GM12878 (cell line): ENCODE results near the gene GRB10. TPM values are rescaled to one million over a fixed set of nuclear protein-coding genes. Genes with fewer than 3 reads are reported as not detected.

ENCODE experiments used
- ATAC-seq: fragments of 200-7000 bp; cut with Tn5 transposase; 3 replicates; pipeline ENCODE4 v1.9.1; 2020; ENCODE audit warnings: mild to moderate bottlenecking, moderate library complexity
- BruUV-seq: library from RNA; stranded (reverse); fragments of 400-500 nt; replicated peaks from 2 replicates; lab custom pipeline; 2021; lab: Mats Ljungman, UMichigan
- CTCF ChIA-PET: fragments of 300-600 bp; sonication (Branson Sonifier 250); formaldehyde crosslinking; extraction: SDS; loops from one replicate; lab custom pipeline; 2021; ENCODE audit warnings: inconsistent platforms; lab: Yijun Ruan, JAX
- POLR2A ChIA-PET: fragments of 350-600 bp; formaldehyde crosslinking; extraction: SDS; loops from one replicate; lab custom pipeline; 2021; ENCODE audit warnings: inconsistent platforms; lab: Charles Lee
- RAD21 ChIA-PET: fragments of 300-600 bp; sonication (Branson Sonifier 250); formaldehyde crosslinking; loops from one replicate; lab custom pipeline; 2023; ENCODE audit warnings: antibody characterized with exemption; ENCODE audit not compliant: unreplicated experiment; lab: Charles Lee
- SMC1A ChIA-PET: fragments of 300-600 bp; sonication (Branson Sonifier 250); formaldehyde crosslinking; loops from one replicate; lab custom pipeline; 2023; ENCODE audit not compliant: unreplicated experiment, uncharacterized antibody; lab: Charles Lee
- DNase-seq: peaks from one replicate; pipeline ENCODE4 v3.0.0-alpha.2; 2011; ENCODE audit warnings: low read depth, low spot score
- FAIRE-seq: peaks from 3 replicates; lab custom pipeline; 2011; peaks lifted over from hg19 to GRCh38; lab: Jason Lieb, UNC
- H2AFZ ChIP-seq: 2 replicates; pipeline ENCODE4 v1.6.0; 2011; ENCODE audit warnings: low read depth, low read length, control low read depth; ENCODE audit not compliant: control insufficient read depth
- H3K27ac ChIP-seq: 2 replicates; pipeline ENCODE4 v1.5.1; 2011; ENCODE audit warnings: control low read depth; ENCODE audit not compliant: control insufficient read depth, insufficient read depth
- H3K27me3 ChIP-seq, 2 experiments: replicated peaks in 1 of 2; 2 replicates each; pipeline versions ENCODE4 v1.6.0 to v1.6.1; 2011; ENCODE audit warnings: low read length in 1 of 2; ENCODE audit not compliant: control insufficient read depth in 2 of 2, insufficient read depth in 2 of 2
- H3K36me3 ChIP-seq, 2 experiments: 2 replicates each; pipeline ENCODE4 v1.5.1; 2011; ENCODE audit warnings: low read length in 1 of 2; ENCODE audit not compliant: control insufficient read depth in 2 of 2, insufficient read depth in 2 of 2
- H3K4me1 ChIP-seq: 2 replicates; pipeline ENCODE4 v1.6.1; 2011; ENCODE audit warnings: mild to moderate bottlenecking, low read length, moderate library complexity, mixed read lengths; ENCODE audit not compliant: control insufficient read depth, insufficient read depth
- H3K4me2 ChIP-seq: 2 replicates; pipeline ENCODE4 v1.6.0; 2011; ENCODE audit warnings: control low read depth; ENCODE audit not compliant: control insufficient read depth, insufficient read depth
- H3K4me3 ChIP-seq: fragments of 200-600 bp; sonication (generic); 2 replicates; pipeline ENCODE4 v1.5.1; 2016
- H3K79me2 ChIP-seq: 2 replicates; pipeline ENCODE4 v1.6.0; 2011; ENCODE audit warnings: low read length; ENCODE audit not compliant: control insufficient read depth, insufficient read depth
- H3K9ac ChIP-seq: 2 replicates; pipeline ENCODE4 v1.8.0; 2011; ENCODE audit warnings: low read length, control low read depth, mixed read lengths; ENCODE audit not compliant: control insufficient read depth, insufficient read depth
- H3K9me3 ChIP-seq: replicated peaks from 3 replicates; pipeline ENCODE4 v1.5.1; 2011; ENCODE audit warnings: mild to moderate bottlenecking, low read length; ENCODE audit not compliant: control insufficient read depth, insufficient read depth
- H4K20me1 ChIP-seq: 2 replicates; pipeline ENCODE4 v1.6.0; 2011; ENCODE audit not compliant: control insufficient read depth, insufficient read depth
- ASH2L ChIP-seq: fragments of 300-600, 200-600 bp; sonication (generic); IDR thresholded peaks from 2 replicates; pipeline ENCODE4 v1.6.1; 2017; ENCODE audit warnings: low read depth, mild to moderate bottlenecking, borderline replicate concordance
- CREB1 ChIP-seq: IDR thresholded peaks from 2 replicates; pipeline ENCODE4 v1.6.1; 2012; ENCODE audit warnings: low read depth, mild to moderate bottlenecking, inconsistent platforms
- GABPA ChIP-seq: IDR thresholded peaks from 2 replicates; pipeline ENCODE4 v1.6.1; 2014; ENCODE audit warnings: antibody characterized with exemption, low read depth, mild to moderate bottlenecking, inconsistent platforms
- HDGF ChIP-seq: fragments of 450-650 bp; IDR thresholded peaks from 2 replicates; pipeline ENCODE4 v1.6.1; 2016; ENCODE audit warnings: antibody characterized with exemption
- MYC ChIP-seq: IDR thresholded peaks from 2 replicates; pipeline ENCODE4 v1.6.1; 2011; ENCODE audit warnings: mild to moderate bottlenecking, low read length, moderate library complexity, inconsistent platforms; ENCODE audit not compliant: insufficient read depth, insufficient replicate concordance, insufficient read length, severe bottlenecking
- NFIC ChIP-seq: IDR thresholded peaks from 2 replicates; pipeline ENCODE4 v1.6.1; 2012; ENCODE audit warnings: low read depth, mild to moderate bottlenecking, inconsistent platforms, low read length, moderate library complexity
- NR2C1 ChIP-seq: fragments of 450-650 bp; IDR thresholded peaks from 2 replicates; pipeline ENCODE4 v1.6.1; 2017; ENCODE audit warnings: antibody characterized with exemption, mild to moderate bottlenecking, moderate library complexity
- NR2F1 ChIP-seq: fragments of 450-650 bp; conservative IDR thresholded peaks from 2 replicates; pipeline ENCODE4 v1.6.1; 2017; ENCODE audit warnings: mild to moderate bottlenecking
- PAX5 ChIP-seq: IDR thresholded peaks from 2 replicates; pipeline ENCODE4 v1.6.1; 2011; ENCODE audit warnings: low read depth, low read length, borderline replicate concordance
- PBX3 ChIP-seq: IDR thresholded peaks from 2 replicates; pipeline ENCODE4 v1.6.1; 2011; ENCODE audit warnings: mild to moderate bottlenecking, low read depth, low read length, moderate library complexity; ENCODE audit not compliant: insufficient replicate concordance
- RB1 ChIP-seq: fragments of 450-650 bp; formaldehyde crosslinking; IDR thresholded peaks from 2 replicates; pipeline ENCODE4 v1.6.1; 2017; ENCODE audit warnings: mild to moderate bottlenecking, borderline replicate concordance
- RUNX3 ChIP-seq: IDR thresholded peaks from 2 replicates; pipeline ENCODE4 v1.6.1; 2012; ENCODE audit warnings: low read length, inconsistent platforms
- WGBS: methylation state at CpG from one replicate; pipeline ENCODE4 v1.1.6; 2016; ENCODE audit warnings: low lambda C conversion rate; ENCODE audit not compliant: insufficient replicate concordance, insufficient coverage; ENCODE audit errors: missing lambda C conversion rate; 5-methylcytosine and 5-hydroxymethylcytosine counted together
- in situ Hi-C: fragments of 300-500 bp; cut with MboI; formaldehyde crosslinking; loops from 9 replicates; pipeline ENCODE4 v1.14.3; 2018; ENCODE audit warnings: mixed read lengths
- intact Hi-C: fragments of 100-400 bp; cut with micrococcal nuclease; formaldehyde crosslinking; loops from one replicate; pipeline ENCODE4 v1.14.2; 2022; ENCODE audit not compliant: unreplicated experiment
- polyA plus RNA-seq, 11 experiments: library from polyadenylated mRNA; depleted of rRNA in 4 of 11; unstranded in 6 of 11; stranded (reverse) in 5 of 11; fragments of >200 nt; fragmentation: Nextera tagmentation in 4 of 11; fragmentation: Illumina TruSeq in 1 of 11; extraction: Ambion mirVana in 4 of 11; extraction: Trizol in 1 of 11; gene quantifications; 1 replicate in 1 of 11; 2 replicates in 10 of 11; pipeline versions ENCODE4 v1.2.1 to v1.2.3, GENCODE V29; 2011 to 2016; ENCODE audit warnings: inconsistent platforms in 2 of 11, missing spikeins in 2 of 11, low read depth in 1 of 11
- total RNA-seq, 4 experiments: library from RNA; depleted of rRNA in 3 of 4; stranded (reverse); fragments of >200 nt in 3 of 4; fragmentation: Illumina TruSeq in 1 of 4; extraction: Trizol in 1 of 4; gene quantifications; 2 replicates each; pipeline versions ENCODE4 v1.2.1 to v1.2.3, GENCODE V29; 2013 to 2021
- TF ChIP-seq, protein P1 (sequence below), 3 experiments: IDR thresholded peaks in 2 of 3; conservative IDR thresholded peaks in 1 of 3; 2 replicates each; pipeline ENCODE4 v1.5.1; 2011; ENCODE audit warnings: low read depth in 3 of 3, low read length in 3 of 3, mild to moderate bottlenecking in 3 of 3, control low read depth in 2 of 3, moderate library complexity in 2 of 3, inconsistent platforms in 1 of 3, mixed read lengths in 1 of 3; ENCODE audit not compliant: control insufficient read depth in 2 of 3, insufficient read depth in 1 of 3; ENCODE audit errors: extremely low read depth in 1 of 3
- TF ChIP-seq, protein P2 (sequence below): fragments of 450-650 bp; IDR thresholded peaks from 2 replicates; pipeline ENCODE4 v1.6.1; 2017; ENCODE audit warnings: borderline replicate concordance

The GRB10 gene
- total and polyA plus RNA-seq, 10 of the 15 experiments (the other 5 are each of a cell fraction or from before 2014, with no cell fraction given): 0.04 to 0.33 TPM; not detected in 8

GRCh38 chr7:50596484-50596883 is 186.2 kb downstream of the GRB10 start:
- no peak for ATAC-seq
- RAD21 ChIA-PET: no interaction called here
- no TSS peak for BruUV-seq

DNA sequence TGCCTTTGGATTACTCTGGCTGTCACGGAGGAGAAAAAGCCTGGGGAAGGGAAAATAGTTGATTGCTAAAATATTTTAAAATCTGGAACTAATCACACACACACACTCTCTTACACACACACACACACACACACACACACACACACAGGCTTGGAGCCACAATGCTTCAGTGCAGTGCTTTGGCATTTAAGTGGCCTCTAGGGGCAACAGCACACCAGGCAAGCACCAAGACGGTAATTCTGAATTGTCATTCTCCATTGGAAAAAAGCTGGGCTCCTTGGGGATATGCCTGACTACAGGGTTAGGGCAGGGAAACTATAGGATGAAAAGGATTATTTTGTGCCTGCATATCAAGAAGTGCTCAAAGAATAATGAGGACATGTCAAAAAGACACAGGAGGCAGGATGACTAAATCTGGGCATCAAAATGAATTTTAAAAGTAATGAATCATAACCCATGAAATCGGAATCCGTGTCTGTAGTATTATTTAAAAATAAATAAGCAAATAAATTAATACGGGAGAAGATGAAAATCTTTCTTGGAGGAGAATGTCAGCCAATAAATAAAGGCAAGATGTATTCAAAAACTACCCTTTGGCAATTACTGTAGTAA is 187.1 kb downstream of the GRB10 start:
- H3K9me3 ChIP-seq: no peaks in the 10 kb centered on the region; the same call in 2 of the 3 replicates
- in situ Hi-C loops (no loop called here), intact Hi-C loops (no loop called here)
- peaks cover 3 to 8% of the 10 kb centered on the region in 2 experiments for H3K27me3 ChIP-seq
- ChIA-PET RAD21 (no interaction called here), SMC1A (no interaction called here), POLR2A (no interaction called here), CTCF (no interaction called here)
- no peak overlapping the region for H3K9ac ChIP-seq
- FAIRE-seq (no peak), ATAC-seq (peak; percentile 74), DNase-seq (no peak)
- no peak overlapping the region for H3K27ac ChIP-seq
- no TSS peak for BruUV-seq
- H3K4me2 ChIP-seq: no peak overlapping the region
- H3K79me2 ChIP-seq: no peaks in the 10 kb centered on the region
- H3K36me3 ChIP-seq: no peaks in the 10 kb centered on the region
- no peak overlapping the region for H3K4me3 ChIP-seq
- H4K20me1 ChIP-seq: no peaks in the 10 kb centered on the region; the same call in 1 of the 2 replicates
- peaks cover 3% of the 10 kb centered on the region; the same call in 1 of the 2 replicates for H3K4me1 ChIP-seq
- WGBS: 0% methylated on average over 5 of the region's 5 CpGs
- no peak overlapping the region for H2AFZ ChIP-seq
- TF ChIP-seq PBX3 (no peak), PAX5 (no peak), ASH2L (no peak), MYC (no peak), RB1 (no peak), RUNX3 (no peak)
- TF ChIP-seq, protein P1, sequence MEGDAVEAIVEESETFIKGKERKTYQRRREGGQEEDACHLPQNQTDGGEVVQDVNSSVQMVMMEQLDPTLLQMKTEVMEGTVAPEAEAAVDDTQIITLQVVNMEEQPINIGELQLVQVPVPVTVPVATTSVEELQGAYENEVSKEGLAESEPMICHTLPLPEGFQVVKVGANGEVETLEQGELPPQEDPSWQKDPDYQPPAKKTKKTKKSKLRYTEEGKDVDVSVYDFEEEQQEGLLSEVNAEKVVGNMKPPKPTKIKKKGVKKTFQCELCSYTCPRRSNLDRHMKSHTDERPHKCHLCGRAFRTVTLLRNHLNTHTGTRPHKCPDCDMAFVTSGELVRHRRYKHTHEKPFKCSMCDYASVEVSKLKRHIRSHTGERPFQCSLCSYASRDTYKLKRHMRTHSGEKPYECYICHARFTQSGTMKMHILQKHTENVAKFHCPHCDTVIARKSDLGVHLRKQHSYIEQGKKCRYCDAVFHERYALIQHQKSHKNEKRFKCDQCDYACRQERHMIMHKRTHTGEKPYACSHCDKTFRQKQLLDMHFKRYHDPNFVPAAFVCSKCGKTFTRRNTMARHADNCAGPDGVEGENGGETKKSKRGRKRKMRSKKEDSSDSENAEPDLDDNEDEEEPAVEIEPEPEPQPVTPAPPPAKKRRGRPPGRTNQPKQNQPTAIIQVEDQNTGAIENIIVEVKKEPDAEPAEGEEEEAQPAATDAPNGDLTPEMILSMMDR (IDR thresholded peaks at IDR 0.05 in 2 of 3, conservative IDR thresholded peaks at IDR 0.05 in 1 of 3; ENCODE audit: control insufficient read depth in 2 of 3, extremely low read depth in 1 of 3, insufficient read depth in 1 of 3, low read depth in 3 of 3, low read length in 3 of 3): peak; percentile 26 to 55 (median 52)

More at GRCh38 chr7:50596484-50596883, 186.2 kb downstream of the GRB10 start:
- Histone ChIP-seq H3K27ac (no peak overlapping the region), H3K4me1 (peaks cover 3% of the 10 kb centered on the region; the same call in 1 of the 2 replicates), H3K4me2 (no peak overlapping the region), H3K36me3 (no peaks in the 10 kb centered on the region), H3K9me3 (no peaks in the 10 kb centered on the region; the same call in 2 of the 3 replicates), H3K27me3 (peaks cover 3 to 6% of the 10 kb centered on the region in 2 experiments), H2AFZ (no peak overlapping the region), H4K20me1 (no peaks in the 10 kb centered on the region; the same call in 1 of the 2 replicates), H3K79me2 (no peaks in the 10 kb centered on the region), H3K4me3 (no peak overlapping the region), H3K9ac (no peak overlapping the region)
- in situ Hi-C loops (no loop called here), intact Hi-C loops (no loop called here)
- no peak for DNase-seq
- ChIA-PET POLR2A (no interaction called here), SMC1A (no interaction called here), CTCF (no interaction called here)
- no peak for FAIRE-seq
- TF ChIP-seq GABPA (no peak), NR2C1 (no peak), NR2F1 (no peak), NFIC (no peak), HDGF (no peak), CREB1 (no peak)
- TF ChIP-seq, protein P2, sequence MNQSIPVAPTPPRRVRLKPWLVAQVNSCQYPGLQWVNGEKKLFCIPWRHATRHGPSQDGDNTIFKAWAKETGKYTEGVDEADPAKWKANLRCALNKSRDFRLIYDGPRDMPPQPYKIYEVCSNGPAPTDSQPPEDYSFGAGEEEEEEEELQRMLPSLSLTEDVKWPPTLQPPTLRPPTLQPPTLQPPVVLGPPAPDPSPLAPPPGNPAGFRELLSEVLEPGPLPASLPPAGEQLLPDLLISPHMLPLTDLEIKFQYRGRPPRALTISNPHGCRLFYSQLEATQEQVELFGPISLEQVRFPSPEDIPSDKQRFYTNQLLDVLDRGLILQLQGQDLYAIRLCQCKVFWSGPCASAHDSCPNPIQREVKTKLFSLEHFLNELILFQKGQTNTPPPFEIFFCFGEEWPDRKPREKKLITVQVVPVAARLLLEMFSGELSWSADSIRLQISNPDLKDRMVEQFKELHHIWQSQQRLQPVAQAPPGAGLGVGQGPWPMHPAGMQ: no peak
- WGBS: 14% methylated on average over 4 of the region's 4 CpGs
